AG04449 (cell line): ENCODE data around the gene MAT2B.

Source experiments
- CTCF ChIA-PET: fragments of 350-600 bp; formaldehyde crosslinking; extraction: SDS; loops from one replicate; lab custom pipeline; 2021; ENCODE audit warnings: antibody characterized with exemption; lab: Yijun Ruan, JAX
- POLR2A ChIA-PET: fragments of 400-600, 350-600 bp; formaldehyde crosslinking; extraction: SDS; loops from one replicate; lab custom pipeline; 2020; ENCODE audit warnings: antibody characterized with exemption, inconsistent platforms; lab: Yijun Ruan, JAX
- DNase-seq: peaks from one replicate; pipeline ENCODE4 v3.0.0-alpha.2; 2010; ENCODE audit warnings: low read depth, low spot score
- H3K4me3 ChIP-seq: 2 replicates; pipeline ENCODE4 v1.5.1; 2011; ENCODE audit warnings: low read depth, mild to moderate bottlenecking, control low read depth, low read length
- TF ChIP-seq, protein P1 (sequence below): IDR thresholded peaks from one replicate; pipeline ENCODE4 v1.5.1; 2011; ENCODE audit warnings: mild to moderate bottlenecking, moderate library complexity, low read length, control low read depth, inconsistent platforms; ENCODE audit not compliant: insufficient read depth; ENCODE audit errors: missing control alignments

Gene MAT2B

GRCh38 chr5:163525096-163525495, 19.7 kb downstream of the MAT2B start:
- no peak for DNase-seq
- CTCF ChIA-PET: no interaction called here
- TF ChIP-seq, protein P1, sequence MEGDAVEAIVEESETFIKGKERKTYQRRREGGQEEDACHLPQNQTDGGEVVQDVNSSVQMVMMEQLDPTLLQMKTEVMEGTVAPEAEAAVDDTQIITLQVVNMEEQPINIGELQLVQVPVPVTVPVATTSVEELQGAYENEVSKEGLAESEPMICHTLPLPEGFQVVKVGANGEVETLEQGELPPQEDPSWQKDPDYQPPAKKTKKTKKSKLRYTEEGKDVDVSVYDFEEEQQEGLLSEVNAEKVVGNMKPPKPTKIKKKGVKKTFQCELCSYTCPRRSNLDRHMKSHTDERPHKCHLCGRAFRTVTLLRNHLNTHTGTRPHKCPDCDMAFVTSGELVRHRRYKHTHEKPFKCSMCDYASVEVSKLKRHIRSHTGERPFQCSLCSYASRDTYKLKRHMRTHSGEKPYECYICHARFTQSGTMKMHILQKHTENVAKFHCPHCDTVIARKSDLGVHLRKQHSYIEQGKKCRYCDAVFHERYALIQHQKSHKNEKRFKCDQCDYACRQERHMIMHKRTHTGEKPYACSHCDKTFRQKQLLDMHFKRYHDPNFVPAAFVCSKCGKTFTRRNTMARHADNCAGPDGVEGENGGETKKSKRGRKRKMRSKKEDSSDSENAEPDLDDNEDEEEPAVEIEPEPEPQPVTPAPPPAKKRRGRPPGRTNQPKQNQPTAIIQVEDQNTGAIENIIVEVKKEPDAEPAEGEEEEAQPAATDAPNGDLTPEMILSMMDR: no peak
- POLR2A ChIA-PET: no interaction called here
- H3K4me3 ChIP-seq: no peak overlapping the region

GRCh38 chr5:163529698-163530097, 24.3 kb downstream of the MAT2B start:
- no peak overlapping the region for H3K4me3 ChIP-seq
- ChIA-PET CTCF (interaction anchor here (1.1 kb wide), 1 partner anchor 56 kb away, joined by 3 read pairs; no protein-coding TSS in a partner anchor), POLR2A (no interaction called here)
- TF ChIP-seq, protein P1: no peak
- DNase-seq: no peak

DNA sequence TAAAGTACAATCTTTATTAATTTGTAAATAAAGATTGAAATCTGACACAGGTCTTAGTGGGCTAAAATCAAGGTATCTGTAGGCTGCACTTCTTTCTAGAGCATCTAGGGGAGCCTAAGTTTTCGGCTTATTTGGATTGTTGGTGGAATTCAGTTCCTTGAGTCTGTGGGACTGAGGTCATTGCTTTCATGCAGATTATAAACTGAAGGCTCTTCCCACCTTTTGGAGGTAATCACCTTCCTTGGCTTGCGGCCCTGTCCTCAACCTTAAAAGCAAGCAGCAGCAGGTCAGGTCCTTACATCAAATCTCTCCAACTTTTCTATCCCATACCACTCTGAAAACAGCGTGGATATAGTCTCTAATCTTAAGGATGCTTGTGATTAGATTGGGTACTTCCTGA, 25.9 kb downstream of the MAT2B start:
- TF ChIP-seq, protein P1: no peak
- POLR2A ChIA-PET: no interaction called here
- no peak overlapping the region for H3K4me3 ChIP-seq
- no peak for DNase-seq
- CTCF ChIA-PET: no interaction called here

- no peak for DNase-seq
- CTCF ChIA-PET: interaction anchor here (0.9 to 1.0 kb wide), 2 partner anchors 9 to 971 kb away, joined by 4 read pairs; no protein-coding TSS in a partner anchor
- POLR2A ChIA-PET: no interaction called here
- no peak overlapping the region for H3K4me3 ChIP-seq
- TF ChIP-seq, protein P1: no peak
Observed at GRCh38 chr5:163532171-163533084, 27.0 kb downstream of the MAT2B start.

DNA sequence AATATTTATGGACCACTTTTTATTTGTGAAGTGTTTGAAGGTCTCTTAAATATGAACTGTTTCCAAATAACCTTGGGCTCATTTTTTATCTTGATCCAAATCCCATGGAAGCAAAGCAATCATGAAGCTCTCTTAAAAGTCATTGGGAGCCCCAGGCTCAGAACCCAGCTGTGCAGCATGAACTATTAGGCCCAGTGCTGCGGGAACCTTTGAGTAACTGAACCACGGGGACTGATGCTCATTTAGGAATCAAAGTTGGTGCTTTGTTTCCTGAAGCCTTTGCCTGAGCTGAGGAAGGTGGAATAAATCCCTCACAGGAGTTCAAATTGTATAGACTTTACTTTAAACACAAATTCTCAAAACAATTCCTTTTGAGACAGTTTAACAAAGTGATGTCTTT, 27.8 kb downstream of the MAT2B start:
- TF ChIP-seq, protein P1: no peak
- POLR2A ChIA-PET: no interaction called here

DNA sequence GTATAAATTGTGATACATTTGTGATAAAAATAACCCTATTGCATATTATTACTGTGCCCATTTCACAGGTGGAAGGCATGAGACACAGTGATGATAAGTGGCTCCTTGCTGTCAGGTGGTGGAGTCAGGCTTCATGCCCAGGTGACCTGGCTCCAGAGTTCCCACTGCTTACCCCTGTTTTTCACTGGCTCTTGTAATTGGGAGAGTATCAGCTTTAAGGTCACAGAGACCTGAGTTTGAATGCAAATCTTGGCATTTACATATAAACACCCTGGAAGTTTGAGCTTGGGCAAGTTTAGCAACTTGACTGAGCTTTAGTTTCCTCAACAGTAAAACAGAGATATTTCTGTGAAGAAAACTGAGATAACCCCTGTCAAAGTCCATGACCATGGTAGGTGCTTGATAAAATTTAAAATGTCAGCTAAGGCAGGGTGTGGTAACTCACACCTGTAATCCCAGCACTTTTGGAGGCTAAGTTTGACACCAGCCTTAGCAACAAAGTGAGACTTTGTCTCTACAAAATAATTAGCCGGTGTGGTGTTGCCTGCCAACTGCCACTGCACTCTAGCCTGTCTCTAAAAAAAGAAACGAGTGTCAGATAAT, 29.2 kb downstream of the MAT2B start:
- POLR2A ChIA-PET: no interaction called here
- TF ChIP-seq, protein P1: no peak
- no peak overlapping the region for H3K4me3 ChIP-seq
- DNase-seq: no peak
- CTCF ChIA-PET: no interaction called here

More for the DNA sequence above, 27.8 kb downstream of the MAT2B start:
- no peak overlapping the region for H3K4me3 ChIP-seq
- CTCF ChIA-PET: interaction anchor here (1.0 kb wide), 1 partner anchor 9 kb away, joined by 4 read pairs; no protein-coding TSS in a partner anchor
- no peak for DNase-seq
